ENCODE results near the gene POC1A.

DNA sequence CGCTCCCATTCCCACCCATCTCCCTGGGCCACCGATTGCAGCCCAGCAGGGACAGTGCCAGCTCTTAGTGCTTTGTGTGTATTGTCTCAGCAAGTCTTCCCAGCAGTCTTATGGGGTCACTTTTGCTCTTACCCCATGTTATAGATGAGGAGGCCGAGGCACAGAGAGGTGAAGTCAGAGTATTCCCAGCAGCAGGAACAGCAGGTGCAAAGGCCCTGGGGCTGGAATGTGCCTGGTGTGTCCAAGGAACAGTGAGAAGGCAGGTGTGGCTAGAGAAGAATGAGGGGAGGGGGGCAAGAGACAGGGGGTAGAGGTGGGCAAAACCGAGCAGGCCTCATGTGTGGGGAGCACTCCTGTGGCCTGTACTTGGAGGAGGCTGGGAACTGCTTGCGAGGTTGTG is 85.1 kb downstream of the POC1A start:
- TF ChIP-seq, protein P1, sequence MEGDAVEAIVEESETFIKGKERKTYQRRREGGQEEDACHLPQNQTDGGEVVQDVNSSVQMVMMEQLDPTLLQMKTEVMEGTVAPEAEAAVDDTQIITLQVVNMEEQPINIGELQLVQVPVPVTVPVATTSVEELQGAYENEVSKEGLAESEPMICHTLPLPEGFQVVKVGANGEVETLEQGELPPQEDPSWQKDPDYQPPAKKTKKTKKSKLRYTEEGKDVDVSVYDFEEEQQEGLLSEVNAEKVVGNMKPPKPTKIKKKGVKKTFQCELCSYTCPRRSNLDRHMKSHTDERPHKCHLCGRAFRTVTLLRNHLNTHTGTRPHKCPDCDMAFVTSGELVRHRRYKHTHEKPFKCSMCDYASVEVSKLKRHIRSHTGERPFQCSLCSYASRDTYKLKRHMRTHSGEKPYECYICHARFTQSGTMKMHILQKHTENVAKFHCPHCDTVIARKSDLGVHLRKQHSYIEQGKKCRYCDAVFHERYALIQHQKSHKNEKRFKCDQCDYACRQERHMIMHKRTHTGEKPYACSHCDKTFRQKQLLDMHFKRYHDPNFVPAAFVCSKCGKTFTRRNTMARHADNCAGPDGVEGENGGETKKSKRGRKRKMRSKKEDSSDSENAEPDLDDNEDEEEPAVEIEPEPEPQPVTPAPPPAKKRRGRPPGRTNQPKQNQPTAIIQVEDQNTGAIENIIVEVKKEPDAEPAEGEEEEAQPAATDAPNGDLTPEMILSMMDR (conservative IDR thresholded peaks at IDR 0.05; ENCODE audit: low read depth in 2 of 2): no peak
- no peak for TF ChIP-seq POLR2AphosphoS5 (IDR thresholded peaks at IDR 0.05; ENCODE audit: low read depth)

Data from GM23338 (cell line).